ENCODE data around the gene GGT6. TPM values are rescaled to one million over a fixed set of nuclear protein-coding genes. Genes with fewer than 3 reads are reported as not detected.

Gene GGT6
- polyA plus RNA-seq, 3 donors: not detected

- Mint-ChIP-seq H3K27ac (no peak overlapping the region), H3K4me1 (peaks cover 28% of the 10 kb centered on the region), H3K9me3 (no peaks in the 10 kb centered on the region), H3K4me3 (peak overlapping the region; percentile 50 to 71), H3K27me3 (ENCODE audit: low read depth in 3 of 3) (peaks cover 8 to 13% (median 8%) of the 10 kb centered on the region in 3 donors), H3K36me3 (peaks cover 18 to 35% of the 10 kb centered on the region in 2 donors)
- peak in 2 of 3 donors; percentile 8 to 21 for DNase-seq
- Histone ChIP-seq H3K9ac (ENCODE audit: insufficient read depth, low read length, poor library complexity, severe bottlenecking) (peak overlapping the region; percentile 51), H3K9me3 (replicated peaks in 1 of 2; ENCODE audit: control insufficient read depth in 1 of 2, insufficient read depth in 1 of 2, low read length in 2 of 2) (no peaks in the 10 kb centered on the region), H3K79me2 (ENCODE audit: insufficient read depth, low read length) (no peaks in the 10 kb centered on the region), H3K4me2 (replicated peaks; ENCODE audit: extremely low read depth, low read length, poor library complexity, severe bottlenecking) (peak overlapping the region; percentile 68), H3K4me3 (replicated peaks in 1 of 3; ENCODE audit: low read depth in 2 of 3, low read length in 3 of 3) (peak overlapping the region in 2 of 3 experiments; percentile 3 to 37), H3K27ac (ENCODE audit: low read depth in 1 of 2, low read length in 2 of 2) (peak overlapping the region in 1 of 2 donors; percentile 58), H4K20me1 (ENCODE audit: insufficient read depth, low read length) (no peaks in the 10 kb centered on the region), H3K36me3 (replicated peaks in 1 of 2; ENCODE audit: control insufficient read depth in 1 of 2, insufficient read depth in 2 of 2, low read length in 2 of 2) (peaks cover 33 to 36% of the 10 kb centered on the region in 2 donors), H3K27me3 (ENCODE audit: control insufficient read depth in 2 of 2, insufficient read depth in 2 of 2, low read length in 2 of 2) (no peaks in the 10 kb centered on the region), H3K4me1 (ENCODE audit: control insufficient read depth in 1 of 2, insufficient read depth in 2 of 2, low read length in 2 of 2) (peaks cover 21 to 24% of the 10 kb centered on the region in 2 donors), H2AFZ (ENCODE audit: insufficient read depth, low read depth, low read length, poor library complexity, severe bottlenecking) (peak overlapping the region; percentile 29)
- WGBS (ENCODE audit: insufficient coverage): 56% methylated on average over 14 of the region's 19 CpGs
- TF ChIP-seq, protein P1, sequence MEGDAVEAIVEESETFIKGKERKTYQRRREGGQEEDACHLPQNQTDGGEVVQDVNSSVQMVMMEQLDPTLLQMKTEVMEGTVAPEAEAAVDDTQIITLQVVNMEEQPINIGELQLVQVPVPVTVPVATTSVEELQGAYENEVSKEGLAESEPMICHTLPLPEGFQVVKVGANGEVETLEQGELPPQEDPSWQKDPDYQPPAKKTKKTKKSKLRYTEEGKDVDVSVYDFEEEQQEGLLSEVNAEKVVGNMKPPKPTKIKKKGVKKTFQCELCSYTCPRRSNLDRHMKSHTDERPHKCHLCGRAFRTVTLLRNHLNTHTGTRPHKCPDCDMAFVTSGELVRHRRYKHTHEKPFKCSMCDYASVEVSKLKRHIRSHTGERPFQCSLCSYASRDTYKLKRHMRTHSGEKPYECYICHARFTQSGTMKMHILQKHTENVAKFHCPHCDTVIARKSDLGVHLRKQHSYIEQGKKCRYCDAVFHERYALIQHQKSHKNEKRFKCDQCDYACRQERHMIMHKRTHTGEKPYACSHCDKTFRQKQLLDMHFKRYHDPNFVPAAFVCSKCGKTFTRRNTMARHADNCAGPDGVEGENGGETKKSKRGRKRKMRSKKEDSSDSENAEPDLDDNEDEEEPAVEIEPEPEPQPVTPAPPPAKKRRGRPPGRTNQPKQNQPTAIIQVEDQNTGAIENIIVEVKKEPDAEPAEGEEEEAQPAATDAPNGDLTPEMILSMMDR (IDR thresholded peaks at IDR 0.05): no peak
- intact Hi-C loops (cut with micrococcal nuclease): no loop called here
Measured at GRCh38 chr17:4536259-4536741, 24.1 kb downstream of the GGT6 start.

GRCh38 chr17:4535667-4536258, 24.6 kb downstream of the GGT6 start:
- Mint-ChIP-seq H3K4me3 (peak overlapping the region in 1 of 2 donors; percentile 71), H3K27ac (peak overlapping the region in 1 of 7 donors; percentile 41), H3K36me3 (peaks cover 14 to 30% of the 10 kb centered on the region in 2 donors), H3K9me3 (no peaks in the 10 kb centered on the region), H3K27me3 (ENCODE audit: low read depth in 3 of 3) (peaks cover 8 to 16% (median 8%) of the 10 kb centered on the region in 3 donors), H3K4me1 (peaks cover 31% of the 10 kb centered on the region)
- H3K9ac ChIP-seq (ENCODE audit: insufficient read depth, low read length, poor library complexity, severe bottlenecking): peak overlapping the region; percentile 51
- H3K9me3 ChIP-seq (replicated peaks in 1 of 2; ENCODE audit: control insufficient read depth in 1 of 2, insufficient read depth in 1 of 2, low read length in 2 of 2): no peaks in the 10 kb centered on the region
- TF ChIP-seq, protein P1 (IDR thresholded peaks at IDR 0.05): no peak
- no peak overlapping the region for H3K4me3 ChIP-seq (replicated peaks in 1 of 3; ENCODE audit: low read depth in 2 of 3, low read length in 3 of 3)
- no peaks in the 10 kb centered on the region for H3K79me2 ChIP-seq (ENCODE audit: insufficient read depth, low read length)
- H3K36me3 ChIP-seq (replicated peaks in 1 of 2; ENCODE audit: control insufficient read depth in 1 of 2, insufficient read depth in 2 of 2, low read length in 2 of 2): peaks cover 29 to 31% of the 10 kb centered on the region in 2 donors
- H3K27ac ChIP-seq (ENCODE audit: low read depth in 1 of 2, low read length in 2 of 2): no peak overlapping the region
- no peak overlapping the region for H2AFZ ChIP-seq (ENCODE audit: insufficient read depth, low read depth, low read length, poor library complexity, severe bottlenecking)
- WGBS (ENCODE audit: insufficient coverage): 95% methylated on average over 9 of the region's 19 CpGs
- no peak for DNase-seq
- H4K20me1 ChIP-seq (ENCODE audit: insufficient read depth, low read length): no peaks in the 10 kb centered on the region
- H3K4me1 ChIP-seq (ENCODE audit: control insufficient read depth in 1 of 2, insufficient read depth in 2 of 2, low read length in 2 of 2): peaks cover 22 to 25% of the 10 kb centered on the region in 2 donors
- intact Hi-C loops (cut with micrococcal nuclease): no loop called here
- no peaks in the 10 kb centered on the region for H3K27me3 ChIP-seq (ENCODE audit: control insufficient read depth in 2 of 2, insufficient read depth in 2 of 2, low read length in 2 of 2)
- peak overlapping the region; percentile 68 for H3K4me2 ChIP-seq (replicated peaks; ENCODE audit: extremely low read depth, low read length, poor library complexity, severe bottlenecking)

All from CD14-positive monocyte (primary cell).